GM13977 (cell line): ENCODE measurements around the gene KANK3.
A peak's percentile ranks its signal among the peaks of the same experiment; 100 is the strongest.
"Not testable (repeated sequence)": the region's sequence is repeated elsewhere in the genome, so short reads cannot be mapped to it uniquely, and the experiment has no call there.

Source experiments
- DNase-seq: peaks from one replicate; pipeline ENCODE4 v3.0.0; 2012; ENCODE audit warnings: low spot score
- in situ Hi-C: fragments of 300-500 bp; cut with MboI; formaldehyde crosslinking; loops from one replicate; pipeline ENCODE4 v1.12.0; 2022; ENCODE audit warnings: low sequenced_read_pairs, low pct_unique_long_range_greater_than_20kb, mixed read lengths, inconsistent platforms; ENCODE audit not compliant: unreplicated experiment
- TF ChIP-seq, protein P1 (sequence below): IDR thresholded peaks from 2 replicates; pipeline ENCODE4 v1.5.1; 2012; ENCODE audit warnings: mild to moderate bottlenecking, control low read depth; ENCODE audit not compliant: insufficient read depth; ENCODE audit errors: extremely low read depth, missing control alignments

KANK3 gene

DNA sequence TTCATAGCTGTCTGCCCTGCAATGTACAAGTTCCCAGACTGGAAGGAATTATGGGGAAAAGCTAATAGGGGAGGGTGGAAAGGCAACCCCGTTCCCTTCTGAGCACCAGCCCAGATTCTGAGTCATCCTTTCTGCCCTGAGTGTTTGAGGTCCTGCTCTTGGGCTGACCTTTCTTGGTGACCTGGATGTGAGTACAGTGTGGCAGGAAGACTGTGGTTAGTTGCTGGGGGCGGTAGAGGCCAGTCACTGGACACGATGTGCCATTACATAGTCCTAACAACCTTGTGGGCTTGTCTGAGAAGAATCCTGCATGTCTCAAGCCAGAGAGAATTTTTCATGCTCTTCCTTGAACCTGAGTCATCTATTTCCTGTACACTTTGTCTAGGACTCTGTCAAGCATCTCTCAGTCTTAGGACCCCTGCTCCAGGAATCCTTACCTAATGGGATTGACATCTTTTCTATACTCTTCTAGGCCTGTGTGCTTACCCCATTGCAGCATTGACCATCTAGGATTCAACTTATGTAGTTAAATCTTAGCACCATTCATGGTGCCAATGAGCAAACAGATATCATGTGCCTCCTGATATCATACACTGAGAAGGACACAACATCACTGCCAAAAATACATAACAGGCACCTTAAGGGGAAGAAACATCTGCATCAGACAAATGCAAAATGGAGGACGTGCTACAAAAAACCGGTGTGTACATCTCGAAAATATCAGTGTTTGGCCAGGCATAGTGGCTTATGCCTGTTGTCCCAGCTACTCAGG lies 12.8 kb upstream of the KANK3 start:
- no peak for DNase-seq
- in situ Hi-C loops = no loop called here
- TF ChIP-seq, protein P1, sequence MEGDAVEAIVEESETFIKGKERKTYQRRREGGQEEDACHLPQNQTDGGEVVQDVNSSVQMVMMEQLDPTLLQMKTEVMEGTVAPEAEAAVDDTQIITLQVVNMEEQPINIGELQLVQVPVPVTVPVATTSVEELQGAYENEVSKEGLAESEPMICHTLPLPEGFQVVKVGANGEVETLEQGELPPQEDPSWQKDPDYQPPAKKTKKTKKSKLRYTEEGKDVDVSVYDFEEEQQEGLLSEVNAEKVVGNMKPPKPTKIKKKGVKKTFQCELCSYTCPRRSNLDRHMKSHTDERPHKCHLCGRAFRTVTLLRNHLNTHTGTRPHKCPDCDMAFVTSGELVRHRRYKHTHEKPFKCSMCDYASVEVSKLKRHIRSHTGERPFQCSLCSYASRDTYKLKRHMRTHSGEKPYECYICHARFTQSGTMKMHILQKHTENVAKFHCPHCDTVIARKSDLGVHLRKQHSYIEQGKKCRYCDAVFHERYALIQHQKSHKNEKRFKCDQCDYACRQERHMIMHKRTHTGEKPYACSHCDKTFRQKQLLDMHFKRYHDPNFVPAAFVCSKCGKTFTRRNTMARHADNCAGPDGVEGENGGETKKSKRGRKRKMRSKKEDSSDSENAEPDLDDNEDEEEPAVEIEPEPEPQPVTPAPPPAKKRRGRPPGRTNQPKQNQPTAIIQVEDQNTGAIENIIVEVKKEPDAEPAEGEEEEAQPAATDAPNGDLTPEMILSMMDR = no peak

- in situ Hi-C loops, DNase-seq: not testable (repeated sequence)
These were observed 9.8 kb upstream of the KANK3 start for GRCh38 chr19:8352845-8353244.

DNA sequence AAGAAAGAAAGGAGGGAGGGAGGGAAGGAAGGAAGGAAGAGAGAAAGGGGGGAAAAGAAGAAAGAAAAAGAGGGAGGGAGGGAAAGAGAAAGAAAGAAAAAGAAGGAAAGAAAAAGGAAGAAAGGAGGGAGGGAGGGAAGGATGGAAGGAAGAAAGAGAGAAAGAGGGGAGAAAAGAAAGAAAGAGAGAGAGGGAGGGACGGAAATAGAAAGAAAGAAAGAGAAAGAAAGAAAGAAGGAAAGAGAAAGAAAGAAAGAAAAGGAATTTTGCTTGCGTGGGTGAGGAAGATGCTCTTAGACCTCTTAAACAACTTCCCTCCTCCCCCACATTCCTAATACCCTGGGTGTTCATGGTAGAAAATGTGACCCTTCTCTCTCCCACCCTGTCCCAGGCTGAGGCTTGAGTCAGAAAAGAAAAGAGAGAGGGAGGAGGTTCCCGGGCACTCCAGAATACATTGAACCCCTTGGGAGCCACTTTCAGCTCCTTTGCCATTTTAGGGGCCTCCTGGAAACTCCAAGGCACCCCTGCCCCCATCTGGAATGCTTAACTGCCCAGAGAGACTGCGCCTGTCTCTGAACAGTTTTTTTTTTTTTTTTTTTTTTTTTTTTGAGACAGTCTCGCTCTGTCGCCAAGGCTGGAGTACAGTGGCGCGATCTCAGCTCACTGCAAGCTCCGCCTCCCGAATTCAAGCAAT lies 9.2 kb upstream of the KANK3 start:
- TF ChIP-seq, protein P1 = no peak
- DNase-seq = no peak

GRCh38 chr19:8349629-8350372 lies 6.7 kb upstream of the KANK3 start:
- DNase-seq, in situ Hi-C loops: not testable (repeated sequence)

More for the DNA sequence above, 9.2 kb upstream of the KANK3 start:
- in situ Hi-C loops = no loop called here

- DNase-seq = no peak
- TF ChIP-seq, protein P1 = peak; percentile 1
- in situ Hi-C loops = no loop called here
These were observed 402 bp upstream of the KANK3 start for GRCh38 chr19:8343483-8343844.

DNA sequence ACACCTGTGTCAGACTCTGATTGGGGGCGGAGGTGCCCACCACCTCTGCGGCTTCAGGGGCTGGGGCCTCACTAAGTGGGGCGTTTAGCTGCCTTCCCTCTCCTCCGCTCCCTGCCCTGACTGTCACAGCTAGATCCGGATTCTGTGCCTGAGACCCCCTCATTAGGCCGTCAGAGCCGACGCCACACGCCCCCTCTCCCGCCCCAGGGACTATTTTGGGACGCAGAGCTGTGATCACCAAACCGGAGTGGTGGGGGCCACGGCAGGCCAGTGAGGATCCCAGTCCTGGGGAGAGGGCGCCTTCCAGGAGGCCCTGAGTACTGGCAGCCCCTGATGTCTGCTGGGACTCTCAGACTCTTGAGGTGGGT lies 762 bp downstream of the KANK3 start:
- DNase-seq = no peak
- in situ Hi-C loops = no loop called here
- TF ChIP-seq, protein P1 = no peak

- in situ Hi-C loops, DNase-seq: not testable (repeated sequence)
These were observed 1.6 kb downstream of the KANK3 start for GRCh38 chr19:8341504-8341903.
